RWPE2 (cell line): ENCODE data around the gene CTNND2.

Experiments used
- ATAC-seq: fragments of 200-7000 bp; cut with Tn5 transposase; 3 replicates; pipeline ENCODE4 v1.9.1; 2021; ENCODE audit warnings: low read depth
- DNase-seq: peaks from one replicate; pipeline ENCODE4 v3.0.0-alpha.2; 2020; ENCODE audit warnings: low spot score
- H3K27ac ChIP-seq: fragments of 450-650 bp; 2 replicates; pipeline ENCODE4 v1.5.1; 2017; ENCODE audit warnings: mild to moderate bottlenecking; ENCODE audit not compliant: poor library complexity, severe bottlenecking
- H3K27me3 ChIP-seq: fragments of 250-450 bp; sonication (Bioruptor Pico); 2 replicates; pipeline ENCODE4 v1.5.1; 2021; ENCODE audit warnings: mild to moderate bottlenecking, moderate library complexity; ENCODE audit not compliant: insufficient read depth, poor library complexity, severe bottlenecking
- H3K36me3 ChIP-seq: fragments of 250-450 bp; sonication (Bioruptor Pico); 2 replicates; pipeline ENCODE4 v1.5.1; 2020; ENCODE audit warnings: low read depth, mild to moderate bottlenecking, moderate library complexity
- H3K4me1 ChIP-seq: fragments of 250-450 bp; sonication (Bioruptor Pico); 2 replicates; pipeline ENCODE4 v1.5.1; 2021; ENCODE audit warnings: mild to moderate bottlenecking, moderate library complexity; ENCODE audit not compliant: insufficient read depth, poor library complexity, severe bottlenecking
- H3K4me3 ChIP-seq: fragments of 250-450 bp; sonication (Bioruptor Pico); 2 replicates; pipeline ENCODE4 v1.5.1; 2021; ENCODE audit warnings: mild to moderate bottlenecking, moderate library complexity; ENCODE audit not compliant: severe bottlenecking
- H3K9me3 ChIP-seq: fragments of 250-450 bp; sonication (Bioruptor Pico); 2 replicates; pipeline ENCODE4 v1.5.1; 2021; ENCODE audit warnings: mild to moderate bottlenecking, moderate library complexity; ENCODE audit not compliant: severe bottlenecking
- CTCF ChIP-seq: fragments of 450-650 bp; IDR thresholded peaks from one replicate; pipeline ENCODE4 v1.5.1; 2017; ENCODE audit warnings: mild to moderate bottlenecking, moderate library complexity; ENCODE audit not compliant: poor library complexity, severe bottlenecking

CTNND2 gene

GRCh38 chr5:11411621-11412020 lies 492.6 kb downstream of the CTNND2 start:
- H3K27ac ChIP-seq: no peak overlapping the region
- no peaks in the 10 kb centered on the region for H3K36me3 ChIP-seq
- TF ChIP-seq CTCF: no peak
- H3K27me3 ChIP-seq: peaks cover 43% of the 10 kb centered on the region
- DNase-seq (no peak), ATAC-seq (no peak)
- no peaks in the 10 kb centered on the region for H3K4me1 ChIP-seq
- no peaks in the 10 kb centered on the region for H3K9me3 ChIP-seq
- no peak overlapping the region for H3K4me3 ChIP-seq

- Histone ChIP-seq H3K9me3 (no peaks in the 10 kb centered on the region), H3K27me3 (peaks cover 54% of the 10 kb centered on the region), H3K36me3 (no peaks in the 10 kb centered on the region), H3K4me1 (no peaks in the 10 kb centered on the region), H3K27ac (no peak overlapping the region), H3K4me3 (no peak overlapping the region)
- ATAC-seq: no peak
- no peak for TF ChIP-seq CTCF
- DNase-seq: no peak
Observed at GRCh38 chr5:11407556-11408145, 496.6 kb downstream of the CTNND2 start.

- H3K4me1 ChIP-seq: no peaks in the 10 kb centered on the region
- no peak overlapping the region for H3K27ac ChIP-seq
- no peak overlapping the region for H3K4me3 ChIP-seq
- H3K36me3 ChIP-seq: no peaks in the 10 kb centered on the region
- H3K9me3 ChIP-seq: no peaks in the 10 kb centered on the region
- no peak for ATAC-seq
- H3K27me3 ChIP-seq: peaks cover 53% of the 10 kb centered on the region
- no peak for TF ChIP-seq CTCF
- DNase-seq: no peak
Observed at GRCh38 chr5:11400316-11400715, 503.9 kb downstream of the CTNND2 start.

GRCh38 chr5:11398728-11399127 lies 505.5 kb downstream of the CTNND2 start:
- Histone ChIP-seq H3K36me3 (no peaks in the 10 kb centered on the region), H3K4me1 (no peaks in the 10 kb centered on the region), H3K27ac (no peak overlapping the region), H3K4me3 (no peak overlapping the region), H3K27me3 (peaks cover 66% of the 10 kb centered on the region), H3K9me3 (no peaks in the 10 kb centered on the region)
- TF ChIP-seq CTCF: no peak
- no peak for DNase-seq
- no peak for ATAC-seq

- no peak for TF ChIP-seq CTCF
- Histone ChIP-seq H3K27ac (no peak overlapping the region), H3K9me3 (no peaks in the 10 kb centered on the region), H3K4me3 (no peak overlapping the region), H3K27me3 (peaks cover 68% of the 10 kb centered on the region), H3K4me1 (no peaks in the 10 kb centered on the region), H3K36me3 (no peaks in the 10 kb centered on the region)
- no peak for ATAC-seq
- no peak for DNase-seq
Observed at GRCh38 chr5:11397549-11397948, 506.7 kb downstream of the CTNND2 start.
